Endodermal cell (in vitro differentiated cells): ENCODE results near the gene HNRNPAB. TPM values are rescaled to one million over a fixed set of nuclear protein-coding genes. Genes with fewer than 3 reads are reported as not detected.

Source experiments
- DNase-seq: peaks from one replicate; pipeline ENCODE4 v3.0.0-alpha.2; 2017
- H3K27ac ChIP-seq: 2 replicates; pipeline ENCODE4 v1.5.1; 2013; ENCODE audit warnings: mild to moderate bottlenecking, low read depth, low read length, moderate library complexity
- H3K27me3 ChIP-seq: 2 replicates; pipeline ENCODE4 v1.6.1; 2013; ENCODE audit warnings: mild to moderate bottlenecking, low read length, moderate library complexity; ENCODE audit not compliant: insufficient read depth, control insufficient read depth, poor library complexity, severe bottlenecking
- H3K36me3 ChIP-seq: 2 replicates; pipeline ENCODE4 v1.7.0; 2013; ENCODE audit warnings: mild to moderate bottlenecking, low read length, moderate library complexity; ENCODE audit not compliant: control insufficient read depth, insufficient read depth
- H3K4me1 ChIP-seq: one replicate; pipeline ENCODE4 v1.7.0; 2013; ENCODE audit warnings: low read length; ENCODE audit not compliant: control insufficient read depth, insufficient read depth
- H3K4me3 ChIP-seq: 2 replicates; pipeline ENCODE4 v1.5.1; 2013; ENCODE audit warnings: mild to moderate bottlenecking, low read length, moderate library complexity
- H3K9ac ChIP-seq: 2 replicates; pipeline ENCODE4 v1.6.1; 2013; ENCODE audit warnings: mild to moderate bottlenecking, low read length, moderate library complexity; ENCODE audit not compliant: poor library complexity, severe bottlenecking; ENCODE audit errors: extremely low read depth
- H3K9me3 ChIP-seq: 2 replicates; pipeline ENCODE4 v1.6.1; 2013; ENCODE audit warnings: mild to moderate bottlenecking, low read length, moderate library complexity; ENCODE audit not compliant: control insufficient read depth
- H3K27ac Mint-ChIP-seq: 2 replicates; pipeline ENCODE4 v1.8.0; 2020; ENCODE audit warnings: mixed read lengths
- H3K27me3 Mint-ChIP-seq: 2 replicates; pipeline ENCODE4 v1.8.0; 2021; ENCODE audit warnings: mild to moderate bottlenecking, mixed read lengths; ENCODE audit not compliant: insufficient read depth
- H3K36me3 Mint-ChIP-seq: 2 replicates; pipeline ENCODE4 v1.8.0; 2020; ENCODE audit warnings: low read depth, mixed read lengths
- H3K4me1 Mint-ChIP-seq: 2 replicates; pipeline ENCODE4 v1.8.0; 2020; ENCODE audit warnings: mixed read lengths
- H3K4me3 Mint-ChIP-seq: 2 replicates; pipeline ENCODE4 v1.8.0; 2020; ENCODE audit warnings: mild to moderate bottlenecking, moderate library complexity, mixed read lengths
- H3K9me3 Mint-ChIP-seq: 2 replicates; pipeline ENCODE4 v1.8.0; 2020; ENCODE audit warnings: mild to moderate bottlenecking, mixed read lengths
- WGBS, 2 experiments: methylation state at CpG; one replicate each; pipeline versions ENCODE4 v1.1.5 to v1.1.7; 2013; ENCODE audit warnings: missing lambda C conversion rate in 2 of 2, mixed read lengths in 1 of 2; ENCODE audit not compliant: insufficient coverage in 1 of 2, insufficient read length in 1 of 2; 5-methylcytosine and 5-hydroxymethylcytosine counted together
- total RNA-seq, 2 donors: library from RNA; stranded (reverse); fragmentation: NEBNext Ultra II Directional in 1 of 2; extraction: Animal tissue kit (Norgen Biotek cat#: 25700) in 1 of 2; gene quantifications; 2 replicates in 1 of 2; 3 replicates in 1 of 2; pipeline ENCODE4 v1.2.1, GENCODE V29; 2021
- TF ChIP-seq, protein P1 (sequence below): fragments of 200-600 bp; sonication (generic); conservative IDR thresholded peaks from 2 replicates; pipeline ENCODE4 v1.5.0; 2021; ENCODE audit warnings: antibody characterized with exemption, mild to moderate bottlenecking

Gene HNRNPAB
- total RNA-seq, 2 donors from 2014 or later = 343 to 353 TPM

DNA sequence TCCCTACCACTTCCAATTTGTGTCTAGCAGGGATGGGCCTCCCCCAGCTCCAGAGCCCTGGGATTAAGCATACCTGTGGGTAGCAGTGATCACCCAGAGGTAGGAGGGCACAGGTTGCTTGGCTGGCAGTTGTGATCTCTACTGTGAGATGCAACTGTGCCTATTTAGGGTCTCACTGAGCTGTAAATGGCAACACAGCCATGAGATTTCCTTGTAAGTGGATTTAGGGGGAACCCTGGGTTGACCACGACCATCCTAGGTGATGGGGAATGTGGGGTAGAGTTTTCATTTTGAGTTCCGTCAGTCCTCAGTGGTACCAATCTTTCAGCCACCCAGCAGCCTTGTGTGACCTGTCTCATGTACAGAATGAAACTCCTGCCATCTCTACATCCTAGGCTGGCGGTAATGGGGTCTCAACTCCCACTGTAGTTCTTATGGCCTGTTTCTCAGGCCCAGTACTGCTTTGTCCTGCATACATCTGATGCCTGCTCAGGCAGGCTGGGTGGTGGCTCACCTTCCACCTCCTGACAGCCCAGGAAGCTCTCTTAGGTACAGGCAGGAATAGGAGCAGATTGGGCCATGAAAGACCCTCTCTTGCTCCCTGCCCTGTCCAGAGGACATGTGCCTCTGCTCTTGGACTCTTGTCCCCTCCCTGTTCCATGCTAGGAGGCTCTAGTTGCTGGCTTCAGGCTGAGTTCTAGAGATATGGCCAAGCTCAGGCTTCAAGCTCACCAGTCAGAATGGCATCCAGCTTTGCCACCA lies 8.1 kb downstream of the HNRNPAB start:
- Mint-ChIP-seq H3K4me3 (no peak overlapping the region), H3K27ac (peak overlapping the region; percentile 72), H3K36me3 (peaks cover 83% of the 10 kb centered on the region), H3K27me3 (no peaks in the 10 kb centered on the region), H3K4me1 (peaks cover 4% of the 10 kb centered on the region), H3K9me3 (no peaks in the 10 kb centered on the region)
- TF ChIP-seq, protein P1, sequence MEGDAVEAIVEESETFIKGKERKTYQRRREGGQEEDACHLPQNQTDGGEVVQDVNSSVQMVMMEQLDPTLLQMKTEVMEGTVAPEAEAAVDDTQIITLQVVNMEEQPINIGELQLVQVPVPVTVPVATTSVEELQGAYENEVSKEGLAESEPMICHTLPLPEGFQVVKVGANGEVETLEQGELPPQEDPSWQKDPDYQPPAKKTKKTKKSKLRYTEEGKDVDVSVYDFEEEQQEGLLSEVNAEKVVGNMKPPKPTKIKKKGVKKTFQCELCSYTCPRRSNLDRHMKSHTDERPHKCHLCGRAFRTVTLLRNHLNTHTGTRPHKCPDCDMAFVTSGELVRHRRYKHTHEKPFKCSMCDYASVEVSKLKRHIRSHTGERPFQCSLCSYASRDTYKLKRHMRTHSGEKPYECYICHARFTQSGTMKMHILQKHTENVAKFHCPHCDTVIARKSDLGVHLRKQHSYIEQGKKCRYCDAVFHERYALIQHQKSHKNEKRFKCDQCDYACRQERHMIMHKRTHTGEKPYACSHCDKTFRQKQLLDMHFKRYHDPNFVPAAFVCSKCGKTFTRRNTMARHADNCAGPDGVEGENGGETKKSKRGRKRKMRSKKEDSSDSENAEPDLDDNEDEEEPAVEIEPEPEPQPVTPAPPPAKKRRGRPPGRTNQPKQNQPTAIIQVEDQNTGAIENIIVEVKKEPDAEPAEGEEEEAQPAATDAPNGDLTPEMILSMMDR = no peak
- peaks cover 98% of the 10 kb centered on the region for H3K36me3 ChIP-seq
- H3K4me1 ChIP-seq = no peaks in the 10 kb centered on the region
- H3K27ac ChIP-seq = peak overlapping the region; percentile 40
- DNase-seq = no peak
- H3K27me3 ChIP-seq = no peaks in the 10 kb centered on the region
- no peak overlapping the region for H3K9ac ChIP-seq
- no peaks in the 10 kb centered on the region for H3K9me3 ChIP-seq
- WGBS, 2 experiments = 97 to 100% methylated on average over 1 to 3 of the region's 3 CpGs
- H3K4me3 ChIP-seq = no peak overlapping the region

DNA sequence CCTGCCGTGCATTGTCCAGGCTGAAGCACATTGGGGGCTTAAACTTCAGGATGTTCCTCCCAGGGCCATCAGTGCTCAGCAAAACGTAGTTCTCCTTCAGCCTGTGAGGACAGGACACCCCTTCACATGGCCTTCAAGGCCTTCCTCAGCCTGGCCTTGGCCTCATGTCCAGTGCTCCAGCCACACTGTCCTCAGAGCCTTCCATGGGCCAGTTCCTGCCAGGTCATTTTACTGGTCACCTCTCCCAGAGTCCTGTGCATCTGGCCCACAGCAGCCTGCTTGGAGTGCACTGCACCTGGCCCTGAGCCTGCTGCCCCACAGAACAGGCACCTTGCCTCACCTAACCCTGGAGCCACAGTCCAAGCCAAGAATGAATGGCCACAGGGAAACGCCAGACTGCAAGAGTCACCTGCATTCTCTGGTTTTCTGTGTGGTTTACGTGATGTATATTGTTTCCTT lies 8.7 kb downstream of the HNRNPAB start:
- H3K4me1 Mint-ChIP-seq = peaks cover 4% of the 10 kb centered on the region
- WGBS, 2 experiments = 72 to 92% methylated on average over 1 to 4 of the region's 4 CpGs
- Histone ChIP-seq H3K27ac (no peak overlapping the region), H3K36me3 (peaks cover 92% of the 10 kb centered on the region), H3K4me3 (no peak overlapping the region), H3K9me3 (no peaks in the 10 kb centered on the region), H3K4me1 (no peaks in the 10 kb centered on the region), H3K9ac (no peak overlapping the region), H3K27me3 (no peaks in the 10 kb centered on the region)
- H3K9me3 Mint-ChIP-seq = no peaks in the 10 kb centered on the region
- no peak overlapping the region for H3K4me3 Mint-ChIP-seq
- no peaks in the 10 kb centered on the region for H3K27me3 Mint-ChIP-seq
- TF ChIP-seq, protein P1 = no peak
- peak; percentile 61 for DNase-seq
- H3K27ac Mint-ChIP-seq = peak overlapping the region; percentile 72
- H3K36me3 Mint-ChIP-seq = peaks cover 80% of the 10 kb centered on the region

DNA sequence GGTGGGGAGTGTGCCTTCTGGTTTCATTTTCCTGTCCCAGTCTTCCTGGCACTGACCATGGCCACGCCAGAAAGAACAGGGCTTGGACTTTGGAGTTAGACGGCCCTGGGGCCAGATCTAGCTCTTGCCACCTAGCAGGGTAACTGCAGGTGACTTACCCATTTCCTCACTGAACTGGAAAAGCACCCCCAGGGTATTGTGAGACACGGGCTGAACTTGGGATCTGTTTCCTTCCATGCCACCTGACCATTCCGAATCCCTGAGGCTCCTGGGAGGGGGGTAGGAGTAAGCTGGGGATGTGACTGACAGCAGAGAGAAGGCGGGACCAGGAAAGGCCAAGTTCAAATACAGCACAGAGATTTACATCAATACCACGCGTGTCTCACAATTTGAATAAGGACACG lies 9.4 kb downstream of the HNRNPAB start:
- H3K9me3 ChIP-seq = no peaks in the 10 kb centered on the region
- peak overlapping the region; percentile 1 for H3K27ac Mint-ChIP-seq
- no peaks in the 10 kb centered on the region for H3K27me3 ChIP-seq
- H3K4me3 ChIP-seq = no peak overlapping the region
- H3K4me3 Mint-ChIP-seq = no peak overlapping the region
- H3K4me1 ChIP-seq = no peaks in the 10 kb centered on the region
- WGBS, 2 experiments = 96% methylated on average over 2 to 8 of the region's 8 CpGs
- TF ChIP-seq, protein P1 = no peak
- H3K9ac ChIP-seq = no peak overlapping the region
- H3K9me3 Mint-ChIP-seq = no peaks in the 10 kb centered on the region
- DNase-seq = no peak
- H3K36me3 ChIP-seq = peaks cover 92% of the 10 kb centered on the region
- no peak overlapping the region for H3K27ac ChIP-seq
- no peaks in the 10 kb centered on the region for H3K27me3 Mint-ChIP-seq
- H3K4me1 Mint-ChIP-seq = peaks cover 4% of the 10 kb centered on the region
- peaks cover 80% of the 10 kb centered on the region for H3K36me3 Mint-ChIP-seq
